GM12801 (cell line): Measurements from ENCODE around the gene GLYATL2.
A peak's percentile ranks its signal among the peaks of the same experiment; 100 is the strongest.

Experiments
- CTCF ChIP-seq: IDR thresholded peaks from one replicate; pipeline ENCODE4 v1.5.1; 2011; ENCODE audit warnings: control low read depth; ENCODE audit not compliant: insufficient read length; ENCODE audit errors: extremely low read depth

The GLYATL2 gene

GRCh38 chr11:58801974-58802545 is 42.4 kb downstream of the GLYATL2 start:
- no peak for TF ChIP-seq CTCF

- TF ChIP-seq CTCF = no peak
Measured at GRCh38 chr11:58801302-58801701, 43.2 kb downstream of the GLYATL2 start.

DNA sequence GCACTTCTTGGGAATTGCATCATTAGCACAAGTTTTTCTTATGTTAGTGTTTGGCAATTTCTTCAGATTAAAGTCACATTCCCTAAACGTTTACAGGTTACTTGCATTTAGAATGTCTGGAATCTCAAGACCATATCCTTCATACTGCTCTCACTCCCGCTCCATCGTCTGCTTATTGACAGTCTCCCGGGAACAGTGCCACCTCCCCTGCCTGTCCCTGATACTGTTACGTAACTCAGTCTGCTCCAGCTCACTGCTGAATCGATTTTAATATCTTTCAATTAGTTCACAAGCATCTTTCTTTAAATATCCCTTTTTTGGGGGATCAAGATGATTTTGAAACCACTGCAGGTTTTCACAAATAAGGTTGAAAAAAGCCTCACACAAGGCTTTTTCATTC is 48.2 kb downstream of the GLYATL2 start:
- no peak for TF ChIP-seq CTCF

- TF ChIP-seq CTCF = peak; percentile 15
Measured at GRCh38 chr11:58788355-58789023, 56.0 kb downstream of the GLYATL2 start.

GRCh38 chr11:58787903-58788302 is 56.6 kb downstream of the GLYATL2 start:
- no peak for TF ChIP-seq CTCF

DNA sequence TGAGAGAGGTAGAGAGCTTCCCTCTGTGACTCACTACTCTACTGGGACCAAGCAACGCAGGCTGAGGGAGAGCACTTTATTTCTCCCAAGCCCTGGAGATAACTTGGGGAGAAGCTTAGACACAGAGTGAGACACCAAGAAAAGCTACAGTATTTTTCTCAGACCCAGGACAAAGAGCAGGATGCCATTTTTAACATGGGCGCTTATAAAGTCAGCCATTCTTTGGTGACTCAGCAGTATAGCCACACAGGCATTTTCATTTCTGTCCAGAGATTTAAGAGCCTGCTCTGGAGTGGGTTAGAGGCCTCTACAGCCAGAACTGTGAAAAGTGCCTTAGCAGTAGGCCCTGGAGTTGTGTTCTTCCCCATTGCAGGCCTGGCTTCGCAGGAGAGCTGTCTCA is 57.8 kb downstream of the GLYATL2 start:
- no peak for TF ChIP-seq CTCF

DNA sequence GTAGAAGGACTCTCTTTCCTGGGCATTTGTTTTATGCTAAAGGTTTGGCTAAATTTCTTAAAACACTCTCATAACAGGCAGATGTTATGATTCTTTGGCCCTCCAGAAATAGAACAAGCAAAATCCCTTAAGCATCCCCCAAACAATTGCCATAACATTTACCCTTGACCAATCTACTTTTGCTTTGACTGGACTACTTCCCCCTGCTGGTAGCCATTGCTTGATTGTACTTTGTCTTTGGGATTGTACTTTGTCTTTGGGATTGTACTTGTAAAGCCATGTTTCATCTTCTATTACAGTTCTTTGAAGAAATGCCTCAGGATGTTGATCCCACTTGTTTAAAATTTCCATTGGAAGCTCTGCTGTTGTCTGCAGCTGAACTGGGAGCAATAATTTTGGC is 59.5 kb downstream of the GLYATL2 start:
- TF ChIP-seq CTCF = no peak
